Neural progenitor cell (in vitro differentiated cells): ENCODE data around the gene COG7.

Experiments
- EZH2 ChIP-seq: fragments of 200-600 bp; sonication (generic); IDR thresholded peaks from 2 replicates; pipeline ENCODE4 v1.6.1; 2017; ENCODE audit warnings: antibody characterized with exemption, mild to moderate bottlenecking, moderate library complexity
- EZH2phosphoT487 ChIP-seq: fragments of 200-600 bp; sonication (generic); IDR thresholded peaks from 2 replicates; pipeline ENCODE4 v1.6.1; 2017; ENCODE audit warnings: antibody characterized with exemption
- TF ChIP-seq, protein P1 (sequence below): fragments of 200-600 bp; sonication (generic); IDR thresholded peaks from 2 replicates; pipeline ENCODE4 v1.5.1; 2017; ENCODE audit warnings: antibody characterized with exemption, mild to moderate bottlenecking

- TF ChIP-seq, protein P1, sequence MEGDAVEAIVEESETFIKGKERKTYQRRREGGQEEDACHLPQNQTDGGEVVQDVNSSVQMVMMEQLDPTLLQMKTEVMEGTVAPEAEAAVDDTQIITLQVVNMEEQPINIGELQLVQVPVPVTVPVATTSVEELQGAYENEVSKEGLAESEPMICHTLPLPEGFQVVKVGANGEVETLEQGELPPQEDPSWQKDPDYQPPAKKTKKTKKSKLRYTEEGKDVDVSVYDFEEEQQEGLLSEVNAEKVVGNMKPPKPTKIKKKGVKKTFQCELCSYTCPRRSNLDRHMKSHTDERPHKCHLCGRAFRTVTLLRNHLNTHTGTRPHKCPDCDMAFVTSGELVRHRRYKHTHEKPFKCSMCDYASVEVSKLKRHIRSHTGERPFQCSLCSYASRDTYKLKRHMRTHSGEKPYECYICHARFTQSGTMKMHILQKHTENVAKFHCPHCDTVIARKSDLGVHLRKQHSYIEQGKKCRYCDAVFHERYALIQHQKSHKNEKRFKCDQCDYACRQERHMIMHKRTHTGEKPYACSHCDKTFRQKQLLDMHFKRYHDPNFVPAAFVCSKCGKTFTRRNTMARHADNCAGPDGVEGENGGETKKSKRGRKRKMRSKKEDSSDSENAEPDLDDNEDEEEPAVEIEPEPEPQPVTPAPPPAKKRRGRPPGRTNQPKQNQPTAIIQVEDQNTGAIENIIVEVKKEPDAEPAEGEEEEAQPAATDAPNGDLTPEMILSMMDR = no peak
- TF ChIP-seq EZH2phosphoT487 = no peak
- TF ChIP-seq EZH2 = no peak
Measured at GRCh38 chr16:23339787-23340186, 113.2 kb downstream of the COG7 start.
